HG02763 (cell line): ENCODE measurements around the gene RGS2.

Experiments used
- ATAC-seq: cut with Tn5 transposase; IDR thresholded peaks from one replicate; pipeline ENCODE4 v1.9.1; 2021; ENCODE audit warnings: mild to moderate bottlenecking, moderate library complexity; ENCODE audit not compliant: unreplicated experiment

The RGS2 gene

DNA sequence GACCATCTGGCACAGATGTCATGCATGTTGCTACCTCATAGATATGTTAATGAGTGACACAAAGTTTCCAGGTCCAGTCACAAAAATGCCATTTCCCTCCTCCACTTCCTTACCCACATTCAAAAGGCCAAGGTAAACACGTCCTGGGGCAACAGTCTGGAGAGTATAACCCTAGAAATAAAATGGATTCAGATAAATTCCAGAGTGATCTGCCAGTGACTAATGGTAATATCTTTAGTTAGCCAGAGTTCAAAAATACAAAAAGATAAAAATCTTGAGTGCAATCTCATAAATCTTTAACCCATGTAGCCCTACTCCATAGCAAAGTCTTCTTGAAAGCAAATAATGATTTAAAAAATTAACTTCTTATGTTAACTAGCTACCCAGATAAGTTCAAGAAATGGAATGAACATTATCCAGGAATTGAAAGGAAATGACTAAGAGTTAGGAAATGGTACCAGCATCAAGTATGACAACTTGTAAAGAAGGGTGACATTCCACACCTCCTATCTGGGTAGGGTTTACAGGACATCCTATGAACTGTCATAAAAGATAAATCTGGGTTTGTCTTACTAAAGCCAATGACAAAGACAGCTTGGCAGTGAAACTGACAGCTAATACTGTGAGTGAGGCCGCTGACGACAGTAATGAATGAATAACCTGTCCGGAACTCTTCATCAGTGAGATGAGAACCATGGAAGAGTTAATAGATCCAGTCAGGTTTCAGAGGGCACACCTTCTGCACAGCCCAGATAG lies 18.1 kb downstream of the RGS2 start:
- no peak for ATAC-seq

DNA sequence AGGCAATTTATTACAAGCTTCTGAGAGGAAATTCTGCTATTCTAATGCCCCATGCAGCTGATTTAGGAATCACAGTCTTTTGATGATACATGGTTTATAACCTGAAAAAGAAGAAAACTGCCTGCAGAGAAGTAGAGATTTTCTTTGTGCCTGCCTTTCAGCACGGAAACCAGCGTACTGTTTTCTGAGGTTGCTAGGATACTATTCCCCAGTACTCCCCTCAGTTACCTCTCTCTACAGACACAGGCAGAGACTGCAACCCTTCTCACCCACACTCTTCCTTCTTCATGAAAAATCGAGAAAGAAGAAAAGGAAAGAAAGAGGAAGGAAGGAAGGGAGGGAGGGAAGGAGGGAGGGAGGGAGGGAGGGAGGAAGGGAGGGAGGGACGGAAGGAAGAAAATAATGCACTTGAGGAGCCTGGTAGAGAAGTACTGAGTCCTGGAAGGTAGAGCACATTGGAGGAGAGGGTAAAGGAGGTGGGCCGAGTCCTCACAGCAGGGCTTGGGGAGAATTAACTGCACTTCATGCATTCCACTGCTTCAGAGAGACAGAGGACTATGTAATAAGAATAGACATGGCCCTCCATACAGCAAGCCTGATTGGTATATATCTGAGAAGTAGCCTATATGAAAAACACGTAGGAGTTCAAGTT lies 21.9 kb downstream of the RGS2 start:
- ATAC-seq: no peak

DNA sequence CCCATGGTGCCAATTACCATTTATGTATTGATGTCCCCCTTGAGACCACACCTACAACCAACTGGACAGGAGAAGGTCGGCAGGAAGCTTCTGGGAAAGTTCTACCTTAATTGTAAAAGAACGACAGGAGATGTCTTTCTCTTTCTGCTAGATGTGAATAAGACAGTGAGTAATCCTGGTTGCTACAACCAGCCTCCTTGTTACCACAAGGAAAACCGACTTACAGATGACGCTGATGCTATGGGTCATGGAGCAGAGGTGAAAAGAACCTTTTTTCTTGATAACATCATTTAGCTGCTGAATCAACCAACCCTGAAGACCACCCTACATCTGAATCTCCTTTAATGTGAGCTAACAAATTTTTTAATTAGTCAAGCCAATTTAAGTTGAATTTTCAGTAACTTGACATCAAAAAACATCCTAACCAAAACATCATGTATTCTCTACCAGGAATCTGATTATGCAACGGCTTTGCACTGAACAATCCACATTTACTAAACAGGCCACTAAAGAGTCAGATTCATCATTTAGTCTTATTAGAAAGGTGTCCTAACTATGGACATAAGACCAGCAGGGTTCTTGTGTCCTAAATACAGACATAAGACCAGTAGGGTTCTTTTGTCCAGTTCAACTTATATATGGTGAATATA lies 23.0 kb downstream of the RGS2 start:
- ATAC-seq: no peak

DNA sequence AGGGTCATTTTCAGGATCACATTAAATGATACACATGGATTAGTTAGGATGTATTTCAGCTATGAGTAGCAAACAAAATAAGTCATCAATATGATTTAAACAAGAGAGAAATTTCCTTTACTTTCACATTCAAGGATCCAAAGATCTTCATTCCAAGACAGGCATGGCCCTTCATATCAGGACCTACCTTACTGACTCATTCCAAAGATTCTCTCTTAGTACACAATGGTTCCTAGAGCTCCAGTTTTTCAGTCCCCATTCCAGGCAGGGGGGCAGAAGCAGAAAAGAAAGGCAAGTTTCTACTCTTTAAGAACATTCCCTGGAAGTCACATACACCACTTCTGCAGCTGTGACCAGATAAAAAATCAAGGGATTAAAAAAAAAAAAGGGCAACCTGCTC lies 23.7 kb downstream of the RGS2 start:
- ATAC-seq: no peak

DNA sequence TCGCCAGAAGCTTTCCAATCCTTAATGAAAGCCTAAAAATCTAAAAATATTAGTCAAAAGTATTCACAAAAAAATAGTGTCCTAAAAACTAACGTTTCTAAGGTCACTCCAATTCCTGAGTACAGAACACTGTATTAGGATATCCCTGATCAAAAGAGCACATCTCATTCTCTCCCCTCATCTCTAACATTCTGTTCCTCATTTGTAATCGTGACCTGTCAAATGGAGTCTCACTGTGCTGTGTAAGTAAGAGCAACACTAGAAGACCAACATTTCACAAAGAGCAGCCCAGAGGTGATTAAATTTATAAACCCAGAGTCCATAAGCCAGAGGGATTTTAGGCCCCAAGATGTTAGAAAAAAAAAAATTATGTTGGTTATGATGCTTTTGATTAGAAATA lies 26.3 kb downstream of the RGS2 start:
- no peak for ATAC-seq

DNA sequence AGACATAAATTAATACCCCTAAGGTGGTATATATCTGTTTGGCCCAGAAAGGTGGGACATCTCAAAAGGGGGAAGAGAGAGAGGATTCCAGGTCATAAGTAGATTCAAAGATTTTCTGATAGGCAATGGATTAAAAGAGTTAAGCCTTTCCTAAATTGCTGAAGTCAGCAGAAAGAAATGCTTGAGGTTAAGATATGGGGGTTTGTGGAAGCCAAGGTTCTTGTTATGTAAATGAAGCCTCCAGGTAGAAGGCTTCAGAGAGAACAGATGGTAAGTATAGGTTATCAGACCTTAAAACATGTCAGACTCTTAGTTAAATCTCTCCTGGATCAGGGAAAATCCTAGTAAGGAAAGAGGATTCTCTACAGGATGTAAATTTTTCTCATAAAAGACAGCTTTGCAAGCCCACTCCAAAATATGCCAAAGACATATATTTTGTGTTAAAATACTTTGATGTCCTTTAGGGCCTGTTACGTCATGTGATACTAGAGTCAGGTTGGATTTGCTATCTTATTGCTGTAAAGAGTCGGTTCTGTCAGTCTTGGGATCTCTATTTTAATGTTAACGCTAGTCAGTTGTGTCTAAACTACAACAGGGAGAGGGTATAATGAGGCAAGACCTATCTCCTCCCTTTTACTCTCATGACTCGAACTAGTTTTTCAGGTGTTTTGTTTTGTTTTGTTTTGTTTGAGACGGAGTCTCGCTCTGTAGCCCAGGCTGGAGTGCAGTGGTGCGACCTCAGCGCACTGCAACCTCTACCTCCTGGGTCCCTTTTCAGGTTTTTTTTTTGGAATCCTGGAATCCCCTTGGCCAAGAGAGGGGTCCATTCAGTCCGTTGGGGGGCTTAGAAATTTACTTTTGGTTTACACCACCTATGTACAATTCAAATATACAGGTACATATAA lies 30.6 kb downstream of the RGS2 start:
- no peak for ATAC-seq

DNA sequence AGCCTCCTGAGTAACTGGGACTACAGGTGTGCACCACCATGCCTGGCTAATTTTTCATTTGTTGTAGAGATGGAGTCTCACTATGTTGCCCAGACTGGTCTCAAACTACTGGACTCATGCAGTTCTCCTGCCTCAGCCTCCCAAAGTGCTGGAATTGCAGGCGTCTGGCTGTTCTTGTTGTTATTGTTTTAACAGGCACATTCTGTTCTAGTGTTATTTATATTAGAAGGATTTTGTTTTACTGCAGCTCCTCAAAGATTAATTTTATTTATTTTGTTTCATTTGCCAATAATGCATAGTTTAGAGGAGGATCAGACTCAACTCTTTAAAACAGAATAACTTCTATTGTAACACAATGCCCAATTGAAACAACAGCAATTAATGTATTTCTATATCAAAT lies 35.5 kb downstream of the RGS2 start:
- no peak for ATAC-seq

DNA sequence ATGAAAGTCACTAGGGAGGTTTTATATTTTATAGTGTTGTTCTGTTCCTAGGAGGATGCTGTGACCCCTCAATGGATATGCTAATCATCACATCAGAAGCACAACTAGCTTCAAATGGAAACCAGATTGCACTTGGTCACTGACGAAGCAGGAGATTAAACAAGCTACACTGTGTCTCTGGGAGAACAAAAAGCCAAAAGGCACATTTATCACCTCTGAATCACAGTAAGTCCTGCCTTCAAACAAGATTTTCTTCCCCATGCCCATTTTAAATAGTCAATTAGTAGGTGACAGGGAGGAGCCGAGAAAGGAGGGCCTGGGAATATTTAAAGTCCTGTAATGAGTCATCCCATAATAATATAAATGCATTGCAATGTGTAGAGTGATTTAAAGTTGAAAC lies 38.1 kb downstream of the RGS2 start:
- ATAC-seq: no peak

DNA sequence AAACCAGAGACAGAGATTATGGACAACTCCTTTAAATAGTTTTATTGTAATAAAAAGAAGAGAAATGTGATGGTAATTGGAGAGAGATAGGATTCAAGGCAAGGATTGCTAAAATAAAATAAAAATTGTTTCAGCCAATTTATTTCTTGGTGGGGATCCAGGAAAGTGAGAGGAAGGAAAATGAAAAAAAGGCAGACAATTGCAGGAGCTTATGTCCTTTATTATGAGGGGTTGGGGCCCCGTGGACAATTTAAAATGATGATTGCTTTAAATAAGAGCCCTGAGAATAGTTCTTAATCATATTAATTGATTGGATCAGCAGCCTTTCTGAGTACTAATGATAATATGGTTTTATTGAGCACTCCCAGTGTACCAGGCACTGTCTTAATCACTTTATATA lies 40.2 kb downstream of the RGS2 start:
- ATAC-seq: no peak

DNA sequence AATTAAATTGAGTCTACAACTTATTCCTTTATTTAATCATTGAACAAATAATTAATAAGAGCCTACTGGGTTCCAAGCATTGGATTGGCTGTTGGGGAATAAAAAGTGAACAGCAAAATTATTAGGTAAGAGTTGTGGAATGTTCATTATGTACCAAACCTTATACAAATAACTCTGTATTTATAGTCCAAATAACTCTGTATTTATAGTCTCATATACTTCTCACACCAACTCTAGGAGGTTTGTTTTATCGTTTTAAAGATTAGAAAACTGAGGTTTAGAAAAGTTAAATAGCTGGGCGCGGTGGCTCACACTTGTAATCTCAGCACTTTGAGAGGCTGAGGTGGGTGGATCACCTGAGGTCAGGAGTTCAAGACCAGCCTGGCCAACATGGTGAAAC lies 40.6 kb downstream of the RGS2 start:
- ATAC-seq: no peak

DNA sequence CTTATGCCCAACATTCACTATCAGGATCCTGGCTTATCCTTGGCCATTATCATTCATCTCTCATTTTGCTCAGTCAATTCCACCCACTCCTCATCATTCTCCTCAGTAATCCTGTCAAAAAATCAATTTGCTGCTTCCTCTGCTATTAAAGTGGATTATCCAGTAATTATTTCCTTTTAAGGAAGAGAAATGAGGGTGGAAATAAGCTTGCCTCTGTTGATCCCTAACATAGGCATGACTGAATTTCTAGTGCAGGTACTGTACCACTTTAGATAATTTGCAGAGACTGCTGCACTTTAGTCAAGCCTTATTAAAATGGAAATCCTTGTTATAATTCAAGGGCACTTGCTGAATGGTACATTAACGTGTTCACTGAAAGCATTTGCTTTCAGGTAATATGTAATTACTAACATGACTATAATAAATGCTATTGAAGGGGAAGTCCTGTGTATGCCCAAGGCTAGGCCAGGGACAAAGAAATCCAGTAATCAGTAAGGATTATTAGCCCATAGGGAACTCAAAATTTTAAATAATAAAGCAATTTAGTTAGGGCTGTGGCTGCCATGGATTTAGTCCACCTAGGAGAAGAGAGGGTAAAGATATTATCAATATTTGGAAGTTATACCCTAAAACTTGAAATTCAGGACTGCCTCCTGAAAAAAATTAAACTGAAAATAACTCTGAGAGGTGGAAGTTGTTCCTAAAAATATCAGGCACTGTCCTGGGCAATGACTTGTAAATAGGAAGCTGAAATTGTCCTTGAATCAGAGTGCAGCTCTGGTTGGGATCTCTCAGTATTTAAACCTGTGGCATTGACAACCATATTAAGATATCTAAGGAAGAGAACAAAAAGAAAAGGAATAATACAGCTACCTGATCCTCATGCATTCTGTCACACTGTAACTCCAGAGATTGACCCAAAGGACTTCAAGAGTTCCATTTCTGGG lies 43.4 kb downstream of the RGS2 start:
- no peak for ATAC-seq

DNA sequence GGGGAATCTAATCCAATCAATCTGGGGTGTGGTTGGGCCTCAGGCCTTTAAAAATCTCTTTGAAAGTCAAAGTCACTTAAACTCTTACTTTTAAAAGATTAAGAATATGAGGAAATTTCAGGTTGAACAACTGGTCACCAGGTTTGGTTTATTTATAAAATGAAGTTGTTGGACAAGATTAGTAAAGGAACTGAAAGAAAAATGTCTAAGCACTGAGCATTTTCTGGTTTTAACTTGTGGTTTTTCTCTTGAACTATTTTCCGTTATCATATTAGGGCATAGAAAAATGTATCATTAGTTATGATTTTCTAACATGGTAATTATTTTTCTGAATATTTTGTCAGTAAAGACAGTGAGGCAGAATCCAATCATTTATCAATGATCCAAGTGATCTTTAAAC lies 49.6 kb downstream of the RGS2 start:
- ATAC-seq: no peak

DNA sequence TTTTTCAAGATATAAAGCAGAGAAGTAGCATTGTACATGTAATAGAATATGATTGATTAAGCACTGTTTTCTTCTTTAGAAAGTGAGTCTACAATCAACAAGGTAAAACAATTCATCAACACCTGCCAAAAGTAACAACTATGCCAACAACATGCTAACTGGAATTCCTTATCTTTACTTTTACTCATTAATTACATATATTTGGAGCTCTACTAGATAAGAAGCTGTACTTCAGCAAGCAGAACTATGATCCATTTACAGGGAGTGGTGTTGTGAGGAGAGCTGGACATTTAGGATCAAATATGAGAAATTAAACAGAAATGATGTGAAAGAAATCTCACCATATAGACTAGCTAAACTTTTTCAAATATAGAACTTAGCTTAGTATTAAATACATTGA lies 51.0 kb downstream of the RGS2 start:
- no peak for ATAC-seq

DNA sequence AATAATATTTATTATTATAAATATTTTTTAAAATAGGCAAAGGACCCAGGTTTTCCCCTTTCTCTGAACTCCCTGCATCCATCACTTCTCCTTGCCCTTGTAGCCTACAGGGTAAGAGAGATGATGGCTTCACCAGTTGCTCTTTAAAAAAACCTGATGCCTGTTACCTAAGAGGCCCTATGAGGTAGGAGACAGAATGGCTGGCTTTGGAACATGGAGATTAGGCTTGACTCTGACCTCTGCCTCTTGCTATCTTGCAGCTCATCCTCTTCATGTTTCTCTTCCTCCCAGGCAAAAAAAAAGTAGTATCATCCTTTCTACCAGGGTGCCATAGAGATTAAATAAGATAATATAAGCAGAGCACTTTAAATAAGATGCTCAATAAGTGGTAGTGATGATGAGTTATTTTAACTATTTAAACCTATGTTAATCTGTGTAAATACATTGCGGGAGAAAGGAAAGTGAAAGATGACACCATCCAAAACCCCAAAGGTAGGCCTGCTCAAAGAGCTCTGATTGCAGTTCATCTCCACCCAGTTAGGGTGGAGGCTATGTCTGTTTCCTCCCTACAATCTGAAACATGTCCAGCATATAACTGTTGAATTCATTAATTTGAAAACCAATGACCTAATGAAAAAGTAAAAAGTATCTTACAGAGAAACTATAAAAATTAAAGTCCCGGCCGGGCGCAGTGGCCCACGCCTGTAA lies 51.8 kb downstream of the RGS2 start:
- no peak for ATAC-seq

DNA sequence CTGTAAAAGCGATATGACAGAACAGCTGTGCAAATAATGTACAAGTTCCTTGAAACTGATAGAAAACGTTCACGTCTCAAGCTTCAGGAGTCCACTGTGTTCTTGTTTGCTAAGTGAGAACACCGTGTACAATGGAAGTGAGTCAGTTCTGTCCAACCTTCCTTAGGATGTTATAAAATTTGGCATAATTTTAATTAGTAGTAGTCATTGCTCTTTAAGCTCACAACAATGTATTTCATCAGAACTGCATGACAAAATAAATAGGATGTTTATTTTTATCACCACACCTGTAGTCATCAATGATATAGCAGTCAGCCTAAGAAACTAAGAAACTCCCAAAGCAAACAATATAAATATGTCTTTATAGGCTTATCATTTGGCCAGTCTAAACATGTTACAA lies 53.0 kb downstream of the RGS2 start:
- no peak for ATAC-seq
